H1 (cell line): ENCODE results near the gene TPD52L1. TPM values are rescaled to one million over a fixed set of nuclear protein-coding genes. Genes with fewer than 3 reads are reported as not detected.

ENCODE experiments used
- BACH1 ChIP-seq: IDR thresholded peaks from 2 replicates; pipeline ENCODE4 v1.6.1; 2012; ENCODE audit warnings: low read length, improper control_type of control experiment
- FOSL1 ChIP-seq: IDR thresholded peaks from 2 replicates; pipeline ENCODE4 v1.6.1; 2011; ENCODE audit warnings: mild to moderate bottlenecking, low read depth, low read length, moderate library complexity; ENCODE audit not compliant: insufficient read depth
- POLR2A ChIP-seq, 2 experiments: IDR thresholded peaks; 1 replicate in 1 of 2; 2 replicates in 1 of 2; pipeline ENCODE4 v1.6.1; 2011; ENCODE audit warnings: low read depth in 2 of 2, low read length in 2 of 2, mild to moderate bottlenecking in 2 of 2; ENCODE audit errors: control extremely low read depth in 1 of 2
- RBBP5 ChIP-seq: IDR thresholded peaks from 2 replicates; pipeline ENCODE4 v1.7.1; 2012; ENCODE audit warnings: low read depth, mild to moderate bottlenecking, inconsistent platforms, low read length, moderate library complexity, borderline replicate concordance
- TCF12 ChIP-seq: IDR thresholded peaks from 2 replicates; pipeline ENCODE4 v1.6.1; 2011; ENCODE audit warnings: low read depth, mild to moderate bottlenecking, low read length
- polyA plus RNA-seq, 7 experiments: library from polyadenylated mRNA; depleted of rRNA in 3 of 7; stranded (reverse) in 5 of 7; unstranded in 2 of 7; fragments of >200 nt in 5 of 7; fragments of 200-250 nt in 2 of 7; gene quantifications; 1 replicate in 5 of 7; 2 replicates in 1 of 7; 4 replicates in 1 of 7; pipeline versions ENCODE4 v1.2.1 to v1.2.3, GENCODE V29; 2011 to 2013; ENCODE audit warnings: missing spikeins in 2 of 7, mixed read lengths in 2 of 7
- total RNA-seq: library from RNA; stranded (reverse); fragmentation: NEBNext Ultra II Directional; extraction: Animal tissue kit (Norgen Biotek cat#: 25700); gene quantifications from 2 replicates; pipeline ENCODE4 v1.2.1, GENCODE V29; 2021

Gene TPD52L1
- total and polyA plus RNA-seq, 2 of the 8 experiments (the other 6 are each of a cell fraction or from before 2014, with no cell fraction given): 7.4 to 14.2 TPM

- TF ChIP-seq FOSL1: no peak
- no peak; a peak in 1 of 3 replicates for TF ChIP-seq POLR2A (IDR thresholded peaks at IDR 0.05; ENCODE audit: control extremely low read depth in 1 of 2, low read depth in 2 of 2, low read length in 2 of 2)
- TF ChIP-seq BACH1: peak; percentile 53
- TF ChIP-seq TCF12: 0 out of 2 replicates have a peak, but pooled peaks have one; percentile 71
- no peak for TF ChIP-seq RBBP5
Measured at GRCh38 chr6:125153391-125154117, at the start of gene TPD52L1 (continued).
